ENCODE measurements around the gene ZNF800. TPM values are rescaled to one million over a fixed set of nuclear protein-coding genes. Genes with fewer than 3 reads are reported as not detected.

Gene ZNF800
- total RNA-seq, 2 donors from 2014 or later, result 20.0 to 23.7 TPM

DNA sequence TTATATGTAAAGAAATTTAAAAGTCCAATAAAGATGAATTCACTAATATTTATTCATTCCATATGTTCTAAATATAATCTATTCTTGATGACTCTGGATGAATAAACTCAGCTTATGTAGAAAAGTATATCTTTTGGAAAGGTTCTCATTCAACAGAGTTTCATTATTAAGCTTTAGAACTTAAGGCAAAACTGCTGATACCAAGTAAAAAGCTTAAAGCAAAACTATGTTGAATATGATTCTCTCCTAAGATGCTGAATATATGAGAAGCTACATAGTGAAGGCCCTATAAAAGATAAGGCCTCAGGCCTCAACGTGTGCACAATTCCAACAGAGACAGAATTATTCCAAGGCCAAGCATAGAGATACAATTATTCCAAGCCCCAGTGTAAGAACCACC, 30.8 kb downstream of the ZNF800 start:
- Histone ChIP-seq H3K27me3 (no peaks in the 10 kb centered on the region), H3K9me3 (no peaks in the 10 kb centered on the region), H3K27ac (no peak overlapping the region), H3K36me3 (replicated peaks in 1 of 2; ENCODE audit: insufficient read depth in 1 of 2, low read depth in 2 of 2) (peaks cover 0 to 5% of the 10 kb centered on the region in 2 donors), H3K4me3 (no peak overlapping the region), H3K4me1 (peaks cover 3% of the 10 kb centered on the region)
- WGBS, 2 donors, result 60 to 81% methylated on average over 1 of the region's 1 CpG
- DNase-seq, result no peak
- TF ChIP-seq, protein P1, sequence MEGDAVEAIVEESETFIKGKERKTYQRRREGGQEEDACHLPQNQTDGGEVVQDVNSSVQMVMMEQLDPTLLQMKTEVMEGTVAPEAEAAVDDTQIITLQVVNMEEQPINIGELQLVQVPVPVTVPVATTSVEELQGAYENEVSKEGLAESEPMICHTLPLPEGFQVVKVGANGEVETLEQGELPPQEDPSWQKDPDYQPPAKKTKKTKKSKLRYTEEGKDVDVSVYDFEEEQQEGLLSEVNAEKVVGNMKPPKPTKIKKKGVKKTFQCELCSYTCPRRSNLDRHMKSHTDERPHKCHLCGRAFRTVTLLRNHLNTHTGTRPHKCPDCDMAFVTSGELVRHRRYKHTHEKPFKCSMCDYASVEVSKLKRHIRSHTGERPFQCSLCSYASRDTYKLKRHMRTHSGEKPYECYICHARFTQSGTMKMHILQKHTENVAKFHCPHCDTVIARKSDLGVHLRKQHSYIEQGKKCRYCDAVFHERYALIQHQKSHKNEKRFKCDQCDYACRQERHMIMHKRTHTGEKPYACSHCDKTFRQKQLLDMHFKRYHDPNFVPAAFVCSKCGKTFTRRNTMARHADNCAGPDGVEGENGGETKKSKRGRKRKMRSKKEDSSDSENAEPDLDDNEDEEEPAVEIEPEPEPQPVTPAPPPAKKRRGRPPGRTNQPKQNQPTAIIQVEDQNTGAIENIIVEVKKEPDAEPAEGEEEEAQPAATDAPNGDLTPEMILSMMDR (IDR thresholded peaks at IDR 0.05), result no peak
- TF ChIP-seq POLR2A (IDR thresholded peaks at IDR 0.05), result no peak
- ATAC-seq, result no peak
- intact Hi-C loops (cut with DNase I), result no loop called here

DNA sequence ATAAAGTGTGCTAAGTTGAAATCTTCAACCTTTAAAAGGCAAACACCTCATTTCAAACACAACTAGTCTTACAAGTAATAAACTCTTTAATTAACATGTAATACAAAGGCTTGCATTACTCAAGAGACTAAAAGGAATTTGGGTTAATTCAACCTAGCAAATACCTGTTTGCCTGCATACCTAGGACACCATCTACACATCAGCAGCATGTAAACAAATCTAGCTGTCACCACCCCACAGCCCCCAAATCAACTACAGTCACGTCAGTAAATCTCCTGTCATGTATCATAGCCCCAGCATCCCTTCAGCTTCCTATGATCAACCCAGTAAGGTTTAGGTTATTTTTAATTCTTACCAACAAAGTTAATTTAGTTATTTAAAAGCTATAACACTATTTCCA, 33.5 kb downstream of the ZNF800 start:
- Histone ChIP-seq H3K4me3 (no peak overlapping the region), H3K27me3 (no peaks in the 10 kb centered on the region), H3K36me3 (replicated peaks in 1 of 2; ENCODE audit: insufficient read depth in 1 of 2, low read depth in 2 of 2) (peaks cover 0 to 5% of the 10 kb centered on the region in 2 donors), H3K4me1 (peaks cover 14% of the 10 kb centered on the region), H3K9me3 (no peaks in the 10 kb centered on the region), H3K27ac (no peak overlapping the region)
- no peak for ATAC-seq
- intact Hi-C loops (cut with DNase I), result no loop called here
- WGBS, 2 donors, result 96 to 97% methylated on average over 1 of the region's 1 CpG
- DNase-seq, result no peak
- TF ChIP-seq, protein P1 (IDR thresholded peaks at IDR 0.05), result no peak
- no peak for TF ChIP-seq POLR2A (IDR thresholded peaks at IDR 0.05)

DNA sequence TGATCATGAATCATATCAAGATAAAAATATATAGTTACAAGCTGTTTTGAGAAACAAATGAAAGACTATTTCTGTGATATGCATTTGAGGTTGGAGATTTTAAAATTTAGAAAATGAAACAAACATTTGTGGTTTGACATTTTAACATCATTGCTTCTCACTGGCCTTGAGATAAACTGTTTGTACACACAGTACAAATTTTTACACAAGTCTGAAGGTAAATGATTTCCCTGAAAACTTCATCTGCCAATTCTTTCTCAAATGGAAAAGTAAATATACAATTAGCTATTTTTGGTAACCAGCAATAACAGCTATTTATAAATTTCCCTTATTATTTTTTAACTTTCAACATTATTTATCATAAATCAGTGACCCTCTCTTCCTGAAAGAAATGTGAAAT, 38.6 kb downstream of the ZNF800 start:
- DNase-seq, result no peak
- no peaks in the 10 kb centered on the region for H3K36me3 ChIP-seq (replicated peaks in 1 of 2; ENCODE audit: insufficient read depth in 1 of 2, low read depth in 2 of 2)
- intact Hi-C loops (cut with DNase I), result no loop called here
- no peaks in the 10 kb centered on the region for H3K27me3 ChIP-seq
- H3K4me3 ChIP-seq, result no peak overlapping the region
- peaks cover 19% of the 10 kb centered on the region for H3K4me1 ChIP-seq
- TF ChIP-seq, protein P1 (IDR thresholded peaks at IDR 0.05), result no peak
- TF ChIP-seq POLR2A (IDR thresholded peaks at IDR 0.05), result no peak
- no peak overlapping the region for H3K27ac ChIP-seq
- H3K9me3 ChIP-seq, result no peaks in the 10 kb centered on the region
- ATAC-seq, result no peak

DNA sequence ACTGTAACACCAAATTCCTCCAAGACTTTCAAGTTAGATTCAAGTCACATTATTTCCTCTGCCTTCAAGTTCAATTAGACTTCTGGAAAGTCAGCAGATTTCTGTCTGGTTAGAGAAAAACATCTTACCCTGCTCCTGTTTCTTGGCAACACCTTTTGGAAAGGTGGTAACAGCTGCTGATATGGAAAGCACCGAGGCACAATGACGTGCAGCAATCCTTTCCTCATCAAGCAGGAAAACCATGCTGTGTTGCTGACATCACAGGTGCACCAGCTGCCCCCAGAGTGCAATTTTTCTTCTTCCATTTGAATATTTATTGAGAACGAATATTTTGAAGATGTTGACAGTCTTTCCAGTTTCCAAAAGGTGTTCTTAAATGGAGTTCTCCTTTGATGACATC, 41.9 kb downstream of the ZNF800 start:
- intact Hi-C loops (cut with DNase I), result no loop called here
- DNase-seq (peak in 2 of 4 donors; percentile 23 to 30), ATAC-seq (no peak)

DNA sequence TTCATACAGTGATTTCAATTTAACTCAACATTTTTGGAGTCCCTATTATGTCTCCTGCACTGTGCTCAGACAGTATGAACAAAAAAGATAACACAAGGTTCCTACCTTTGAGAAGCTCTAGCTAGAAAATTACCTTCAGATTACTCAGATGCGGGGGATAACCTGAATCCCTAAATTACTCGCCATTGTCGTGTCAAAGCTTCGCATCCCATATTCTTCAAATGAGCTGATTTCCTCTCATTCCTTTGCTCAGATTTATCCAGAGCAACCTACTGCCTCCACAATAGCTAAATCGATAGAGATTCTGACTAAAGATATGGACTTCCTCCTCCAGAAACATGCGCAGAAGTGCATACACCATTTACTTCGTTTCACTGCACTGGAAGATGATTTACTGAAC, 42.6 kb downstream of the ZNF800 start:
- ATAC-seq, result no peak

More for the DNA sequence above, 41.9 kb downstream of the ZNF800 start:
- Histone ChIP-seq H3K27me3 (no peaks in the 10 kb centered on the region), H3K4me3 (no peak overlapping the region), H3K36me3 (replicated peaks in 1 of 2; ENCODE audit: insufficient read depth in 1 of 2, low read depth in 2 of 2) (no peaks in the 10 kb centered on the region), H3K27ac (peak overlapping the region in 1 of 4 donors; percentile 28), H3K9me3 (no peaks in the 10 kb centered on the region), H3K4me1 (peaks cover 24% of the 10 kb centered on the region)
- TF ChIP-seq, protein P1 (IDR thresholded peaks at IDR 0.05), result no peak
- TF ChIP-seq POLR2A (IDR thresholded peaks at IDR 0.05), result no peak
- 35 to 41% methylated on average over 3 of the region's 3 CpGs for WGBS, 2 donors

More for the DNA sequence above, 42.6 kb downstream of the ZNF800 start:
- peak overlapping the region in 1 of 4 donors; percentile 28 for H3K27ac ChIP-seq
- intact Hi-C loops (cut with DNase I), result no loop called here
- no peak overlapping the region for H3K4me3 ChIP-seq
- no peaks in the 10 kb centered on the region for H3K27me3 ChIP-seq
- peaks cover 19% of the 10 kb centered on the region for H3K4me1 ChIP-seq
- TF ChIP-seq, protein P1 (IDR thresholded peaks at IDR 0.05), result no peak
- no peak for TF ChIP-seq POLR2A (IDR thresholded peaks at IDR 0.05)
- no peak for DNase-seq
- H3K9me3 ChIP-seq, result no peaks in the 10 kb centered on the region
- 84 to 91% methylated on average over 7 of the region's 7 CpGs for WGBS, 2 donors
- no peaks in the 10 kb centered on the region for H3K36me3 ChIP-seq (replicated peaks in 1 of 2; ENCODE audit: insufficient read depth in 1 of 2, low read depth in 2 of 2)
